WTC11 (cell line): ENCODE data around the gene DMPK. TPM values are rescaled to one million over a fixed set of nuclear protein-coding genes. Genes with fewer than 3 reads are reported as not detected.
"Not testable (repeated sequence)": the region's sequence is repeated elsewhere in the genome, so short reads cannot be mapped to it uniquely, and the experiment has no call there.

Source experiments
- ATAC-seq: fragments of 200-7000 bp; cut with Tn5 transposase; 2 replicates; pipeline ENCODE4 v1.10.0; 2021; ENCODE audit warnings: mild to moderate bottlenecking, moderate library complexity
- CTCF ChIA-PET: fragments of 300-600 bp; sonication (Branson Sonifier 250); formaldehyde crosslinking; loops from one replicate; lab custom pipeline; 2021; ENCODE audit warnings: antibody characterized with exemption; lab: Charles Lee
- POLR2A ChIA-PET: fragments of 350-600 bp; sonication (Branson Sonifier 250); formaldehyde crosslinking; loops from one replicate; lab custom pipeline; 2021; ENCODE audit warnings: antibody characterized with exemption; lab: Charles Lee
- DNase-seq: peaks from one replicate; pipeline ENCODE4 v3.0.0; 2021; ENCODE audit warnings: low spot score
- H3K27ac Mint-ChIP-seq: 2 replicates; pipeline ENCODE4 v1.8.0; 2021; ENCODE audit warnings: mixed read lengths
- H3K27me3 Mint-ChIP-seq: 2 replicates; pipeline ENCODE4 v1.8.0; 2021; ENCODE audit warnings: low read depth, mild to moderate bottlenecking, moderate library complexity, mixed read lengths
- H3K36me3 Mint-ChIP-seq: 2 replicates; pipeline ENCODE4 v1.8.0; 2021; ENCODE audit warnings: mixed read lengths
- H3K4me1 Mint-ChIP-seq: 2 replicates; pipeline ENCODE4 v1.8.0; 2022; ENCODE audit warnings: mixed read lengths
- H3K4me3 Mint-ChIP-seq: 2 replicates; pipeline ENCODE4 v1.8.0; 2021; ENCODE audit warnings: mild to moderate bottlenecking, moderate library complexity, mixed read lengths
- H3K9me3 Mint-ChIP-seq: 2 replicates; pipeline ENCODE4 v1.8.0; 2021; ENCODE audit warnings: mixed read lengths
- FOXJ3 ChIP-seq: sonication (generic); formaldehyde crosslinking; IDR thresholded peaks from 2 replicates; pipeline ENCODE4 v1.9.0; 2021; ENCODE audit warnings: missing genetic modification reagents, mild to moderate bottlenecking, borderline replicate concordance
- FOXK1 ChIP-seq: sonication (generic); formaldehyde crosslinking; IDR thresholded peaks from 2 replicates; pipeline ENCODE4 v1.8.0; 2022; ENCODE audit warnings: mild to moderate bottlenecking, moderate library complexity, missing genetic modification reagents
- SP1 ChIP-seq: sonication (generic); formaldehyde crosslinking; conservative IDR thresholded peaks from 2 replicates; pipeline ENCODE4 v1.8.1; 2022; ENCODE audit warnings: missing genetic modification reagents
- ZNF121 ChIP-seq: sonication (generic); formaldehyde crosslinking; IDR thresholded peaks from 2 replicates; pipeline ENCODE4 v1.8.0; 2023; ENCODE audit warnings: missing genetic modification reagents
- ZNF138 ChIP-seq: sonication (generic); formaldehyde crosslinking; conservative IDR thresholded peaks from 2 replicates; pipeline ENCODE4 v1.8.1; 2022; ENCODE audit warnings: mild to moderate bottlenecking, moderate library complexity, missing genetic modification reagents
- ZNF423 ChIP-seq: fragments of 250-450 bp; sonication (Bioruptor Pico); IDR thresholded peaks from 2 replicates; pipeline ENCODE4 v2.1.2; 2022; ENCODE audit warnings: mild to moderate bottlenecking, moderate library complexity
- total RNA-seq: library from RNA; stranded (reverse); gene quantifications from 3 replicates; pipeline ENCODE4 v1.2.3, GENCODE V29; 2021
- TF ChIP-seq, protein P1 (sequence below): fragments of 200-600 bp; IDR thresholded peaks from 2 replicates; pipeline ENCODE4 v1.8.0; 2022; ENCODE audit warnings: antibody characterized with exemption
- TF ChIP-seq, protein P2 (sequence below): fragments of 250-450 bp; sonication (Bioruptor Pico); IDR thresholded peaks from 2 replicates; pipeline ENCODE4 v1.9.0; 2021; ENCODE audit warnings: moderate library complexity, mild to moderate bottlenecking, inconsistent platforms, borderline replicate concordance
- TF ChIP-seq, protein P3 (sequence below): fragments of 250-450 bp; sonication (Bioruptor Pico); IDR thresholded peaks from 2 replicates; pipeline ENCODE4 v1.9.0; 2021; ENCODE audit warnings: mild to moderate bottlenecking
- TF ChIP-seq, protein P4 (sequence below): sonication (generic); formaldehyde crosslinking; IDR thresholded peaks from 2 replicates; pipeline ENCODE4 v1.8.0; 2022; ENCODE audit warnings: mild to moderate bottlenecking, missing genetic modification reagents

The DMPK gene
- total RNA-seq, 1 experiment from 2014 or later, result 42.7 TPM

DNA sequence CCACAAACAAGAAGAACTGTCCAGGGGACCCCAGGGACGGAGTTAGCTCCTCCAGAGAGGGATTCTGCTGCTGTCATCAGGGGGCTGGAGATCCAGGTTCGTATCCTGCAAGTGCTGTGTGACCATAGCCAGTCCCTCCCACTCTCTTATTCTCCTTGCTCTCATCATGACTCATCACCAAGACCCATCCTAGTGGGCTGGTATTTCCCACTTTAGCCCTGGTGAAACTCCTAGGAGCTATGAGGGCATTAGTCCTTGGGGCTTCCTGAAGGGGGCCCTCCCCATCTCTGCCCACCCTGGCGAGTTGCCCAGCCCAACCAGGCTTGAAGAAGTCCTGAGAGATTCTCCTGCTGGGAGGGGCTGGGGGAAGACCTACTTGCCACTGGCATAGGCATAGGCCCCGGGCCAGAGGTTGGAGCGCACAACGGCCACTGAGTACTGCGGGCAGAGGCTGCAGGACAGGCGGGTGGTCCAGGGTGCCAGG, 17.8 kb upstream of the DMPK start (continued):
- TF ChIP-seq FOXJ3 (CRISPR knock-in tag) (no peak), FOXK1 (CRISPR knock-in tag) (no peak)

DNA sequence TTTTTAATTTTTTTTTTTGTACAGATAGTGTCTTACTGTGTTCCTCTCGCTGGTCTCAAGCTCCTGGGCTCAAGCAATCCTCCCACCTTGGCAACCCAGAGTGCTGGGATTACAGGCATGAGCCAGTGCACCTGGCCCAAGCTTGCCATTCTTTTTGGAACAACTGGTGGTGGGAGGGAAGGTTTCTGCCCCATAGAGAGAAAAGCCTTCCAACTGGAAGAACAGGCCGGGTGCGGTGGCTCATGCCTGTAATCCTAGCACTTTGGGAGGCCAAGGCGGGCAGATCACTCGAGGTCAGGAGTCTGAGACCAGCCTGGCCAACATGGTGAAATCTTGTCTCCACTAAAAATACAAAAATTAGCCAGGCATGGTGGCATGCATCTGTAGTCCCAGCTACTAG, 17.3 kb upstream of the DMPK start:
- POLR2A ChIA-PET, result interaction anchor here (0.6 to 1.1 kb wide), 5 partner anchors 15 to 32 kb away, joined by 3 to 5 read pairs (median 4); partner anchors contain the start of genes RSPH6A and SIX5
- not testable (repeated sequence) for H3K9me3 Mint-ChIP-seq, DNase-seq, ATAC-seq, H3K36me3 Mint-ChIP-seq, H3K4me3 Mint-ChIP-seq, H3K27ac Mint-ChIP-seq, H3K4me1 Mint-ChIP-seq
- H3K27me3 Mint-ChIP-seq, result peaks cover 59% of the 10 kb centered on the region
- CTCF ChIA-PET, result interaction anchor here (0.6 to 7.4 kb wide), 35 partner anchors 9 to 501 kb away, joined by 3 to 133 read pairs (median 4); partner anchors contain the start of genes CCDC61, DMPK, QPCTL and RSPH6A

DNA sequence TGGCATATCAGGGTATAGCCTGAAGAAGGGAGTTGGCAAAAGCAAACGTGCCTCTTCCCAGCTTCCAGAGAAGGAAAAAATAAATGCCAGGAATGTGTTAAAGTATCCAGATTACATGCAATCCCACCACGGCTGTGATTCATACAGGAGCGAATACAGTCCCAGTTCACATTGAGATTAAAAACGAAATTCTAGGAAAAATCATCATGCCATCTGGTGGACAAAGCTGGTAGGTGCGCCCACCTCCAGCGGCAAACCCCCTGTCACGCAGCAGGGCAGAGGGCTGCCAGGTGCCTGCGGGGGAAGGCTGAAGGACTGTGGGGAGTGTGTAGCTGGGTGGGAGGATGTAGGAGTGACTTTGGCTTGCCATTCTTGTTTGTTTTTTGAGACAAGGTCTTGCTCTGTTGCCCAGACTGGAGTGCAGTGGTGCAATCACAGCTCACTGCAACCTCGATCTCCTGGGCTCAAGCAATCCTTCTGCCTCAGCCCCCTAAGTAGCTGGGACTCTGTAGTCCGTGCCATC, 16.8 kb upstream of the DMPK start:
- TF ChIP-seq, protein P1, sequence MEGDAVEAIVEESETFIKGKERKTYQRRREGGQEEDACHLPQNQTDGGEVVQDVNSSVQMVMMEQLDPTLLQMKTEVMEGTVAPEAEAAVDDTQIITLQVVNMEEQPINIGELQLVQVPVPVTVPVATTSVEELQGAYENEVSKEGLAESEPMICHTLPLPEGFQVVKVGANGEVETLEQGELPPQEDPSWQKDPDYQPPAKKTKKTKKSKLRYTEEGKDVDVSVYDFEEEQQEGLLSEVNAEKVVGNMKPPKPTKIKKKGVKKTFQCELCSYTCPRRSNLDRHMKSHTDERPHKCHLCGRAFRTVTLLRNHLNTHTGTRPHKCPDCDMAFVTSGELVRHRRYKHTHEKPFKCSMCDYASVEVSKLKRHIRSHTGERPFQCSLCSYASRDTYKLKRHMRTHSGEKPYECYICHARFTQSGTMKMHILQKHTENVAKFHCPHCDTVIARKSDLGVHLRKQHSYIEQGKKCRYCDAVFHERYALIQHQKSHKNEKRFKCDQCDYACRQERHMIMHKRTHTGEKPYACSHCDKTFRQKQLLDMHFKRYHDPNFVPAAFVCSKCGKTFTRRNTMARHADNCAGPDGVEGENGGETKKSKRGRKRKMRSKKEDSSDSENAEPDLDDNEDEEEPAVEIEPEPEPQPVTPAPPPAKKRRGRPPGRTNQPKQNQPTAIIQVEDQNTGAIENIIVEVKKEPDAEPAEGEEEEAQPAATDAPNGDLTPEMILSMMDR, result peak; percentile 71
- TF ChIP-seq, protein P2, sequence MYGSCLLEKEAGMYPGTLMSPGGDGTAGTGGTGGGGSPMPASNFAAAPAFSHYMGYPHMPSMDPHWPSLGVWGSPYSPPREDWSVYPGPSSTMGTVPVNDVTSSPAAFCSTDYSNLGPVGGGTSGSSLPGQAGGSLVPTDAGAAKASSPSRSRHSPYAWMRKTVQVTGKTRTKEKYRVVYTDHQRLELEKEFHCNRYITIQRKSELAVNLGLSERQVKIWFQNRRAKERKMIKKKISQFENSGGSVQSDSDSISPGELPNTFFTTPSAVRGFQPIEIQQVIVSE (CRISPR knock-in tag), result no peak
- no peak for TF ChIP-seq ZNF121 (CRISPR knock-in tag)
- TF ChIP-seq ZNF138 (CRISPR knock-in tag), result no peak
- peak; percentile 45; the same call in 1 of the 2 replicates for TF ChIP-seq ZNF423 (CRISPR knock-in tag)
- TF ChIP-seq, protein P3, sequence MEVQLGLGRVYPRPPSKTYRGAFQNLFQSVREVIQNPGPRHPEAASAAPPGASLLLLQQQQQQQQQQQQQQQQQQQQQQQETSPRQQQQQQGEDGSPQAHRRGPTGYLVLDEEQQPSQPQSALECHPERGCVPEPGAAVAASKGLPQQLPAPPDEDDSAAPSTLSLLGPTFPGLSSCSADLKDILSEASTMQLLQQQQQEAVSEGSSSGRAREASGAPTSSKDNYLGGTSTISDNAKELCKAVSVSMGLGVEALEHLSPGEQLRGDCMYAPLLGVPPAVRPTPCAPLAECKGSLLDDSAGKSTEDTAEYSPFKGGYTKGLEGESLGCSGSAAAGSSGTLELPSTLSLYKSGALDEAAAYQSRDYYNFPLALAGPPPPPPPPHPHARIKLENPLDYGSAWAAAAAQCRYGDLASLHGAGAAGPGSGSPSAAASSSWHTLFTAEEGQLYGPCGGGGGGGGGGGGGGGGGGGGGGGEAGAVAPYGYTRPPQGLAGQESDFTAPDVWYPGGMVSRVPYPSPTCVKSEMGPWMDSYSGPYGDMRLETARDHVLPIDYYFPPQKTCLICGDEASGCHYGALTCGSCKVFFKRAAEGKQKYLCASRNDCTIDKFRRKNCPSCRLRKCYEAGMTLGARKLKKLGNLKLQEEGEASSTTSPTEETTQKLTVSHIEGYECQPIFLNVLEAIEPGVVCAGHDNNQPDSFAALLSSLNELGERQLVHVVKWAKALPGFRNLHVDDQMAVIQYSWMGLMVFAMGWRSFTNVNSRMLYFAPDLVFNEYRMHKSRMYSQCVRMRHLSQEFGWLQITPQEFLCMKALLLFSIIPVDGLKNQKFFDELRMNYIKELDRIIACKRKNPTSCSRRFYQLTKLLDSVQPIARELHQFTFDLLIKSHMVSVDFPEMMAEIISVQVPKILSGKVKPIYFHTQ (CRISPR knock-in tag), result no peak
- ChIA-PET POLR2A (interaction anchor here (0.6 to 1.1 kb wide), 5 partner anchors 16 to 31 kb away, joined by 3 to 5 read pairs (median 4); partner anchors contain the start of genes RSPH6A and SIX5), CTCF (interaction anchor here (0.6 to 7.4 kb wide), 35 partner anchors 8 to 501 kb away, joined by 3 to 133 read pairs (median 4); partner anchors contain the start of genes CCDC61, DMPK, QPCTL and RSPH6A)
- H3K27ac Mint-ChIP-seq, result no peak overlapping the region
- DNase-seq, result peak; percentile 75
- peaks cover 6% of the 10 kb centered on the region for H3K4me1 Mint-ChIP-seq
- peak; percentile 86 for ATAC-seq
- no peaks in the 10 kb centered on the region for H3K9me3 Mint-ChIP-seq
- H3K36me3 Mint-ChIP-seq, result no peaks in the 10 kb centered on the region
- H3K27me3 Mint-ChIP-seq, result peaks cover 57% of the 10 kb centered on the region
- no peak overlapping the region; the same call in 1 of the 2 replicates for H3K4me3 Mint-ChIP-seq

DNA sequence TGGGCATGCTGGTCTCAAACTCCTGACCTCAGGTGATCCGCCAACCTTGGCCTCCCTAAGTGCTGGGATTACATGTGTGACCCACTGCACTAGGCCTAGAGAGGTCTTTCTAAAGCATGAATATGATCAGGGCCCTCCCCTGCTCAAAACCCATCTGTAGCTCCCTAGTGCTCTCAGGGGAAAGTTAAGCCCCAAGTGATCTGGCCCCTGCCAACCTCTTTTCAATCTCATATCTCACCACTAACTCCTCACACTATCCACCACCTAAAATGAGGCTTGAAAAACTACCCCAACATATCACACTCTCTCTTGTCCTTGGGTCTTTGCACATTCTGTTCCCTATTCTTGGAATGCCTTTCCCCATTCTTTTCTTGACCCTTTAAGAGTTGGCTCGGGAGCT, 12.3 kb upstream of the DMPK start:
- DNase-seq, result no peak
- H3K4me3 Mint-ChIP-seq, result no peak overlapping the region
- H3K9me3 Mint-ChIP-seq, result no peaks in the 10 kb centered on the region
- H3K27me3 Mint-ChIP-seq, result peaks cover 46% of the 10 kb centered on the region
- TF ChIP-seq, protein P4, sequence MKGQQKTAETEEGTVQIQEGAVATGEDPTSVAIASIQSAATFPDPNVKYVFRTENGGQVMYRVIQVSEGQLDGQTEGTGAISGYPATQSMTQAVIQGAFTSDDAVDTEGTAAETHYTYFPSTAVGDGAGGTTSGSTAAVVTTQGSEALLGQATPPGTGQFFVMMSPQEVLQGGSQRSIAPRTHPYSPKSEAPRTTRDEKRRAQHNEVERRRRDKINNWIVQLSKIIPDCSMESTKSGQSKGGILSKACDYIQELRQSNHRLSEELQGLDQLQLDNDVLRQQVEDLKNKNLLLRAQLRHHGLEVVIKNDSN (CRISPR knock-in tag), result no peak
- no peak for TF ChIP-seq SP1 (CRISPR knock-in tag)
- TF ChIP-seq, all 79 proteins: peak for 0
- H3K27ac Mint-ChIP-seq, result no peak overlapping the region
- H3K36me3 Mint-ChIP-seq, result peaks cover under 1% of the 10 kb centered on the region; the same call in 1 of the 2 replicates
- no peak for ATAC-seq
- ChIA-PET CTCF (interaction anchor here (1.3 to 4.9 kb wide), 5 partner anchors 10 to 24 kb away, joined by 3 to 43 read pairs (median 6); partner anchors contain the start of gene RSPH6A), POLR2A (no interaction called here)
- H3K4me1 Mint-ChIP-seq, result peaks cover 17% of the 10 kb centered on the region
